Erythroblast (primary cell): ENCODE measurements around the gene LHX1.
A peak's percentile ranks its signal among the peaks of the same experiment; 100 is the strongest.

ENCODE experiments used
- DNase-seq, 2 experiments: peaks; one replicate each; lab custom pipeline; 2025; lab: John Stamatoyannopoulos, UW
- GATA1 ChIP-seq: IDR thresholded peaks from 2 replicates; pipeline ENCODE4 v1.6.1; 2011; ENCODE audit warnings: low read depth, mild to moderate bottlenecking, control low read depth, low read length, moderate library complexity
- POLR2A ChIP-seq: IDR thresholded peaks from 2 replicates; pipeline ENCODE4 v1.6.1; 2011; ENCODE audit warnings: mild to moderate bottlenecking, low read length

The LHX1 gene

DNA sequence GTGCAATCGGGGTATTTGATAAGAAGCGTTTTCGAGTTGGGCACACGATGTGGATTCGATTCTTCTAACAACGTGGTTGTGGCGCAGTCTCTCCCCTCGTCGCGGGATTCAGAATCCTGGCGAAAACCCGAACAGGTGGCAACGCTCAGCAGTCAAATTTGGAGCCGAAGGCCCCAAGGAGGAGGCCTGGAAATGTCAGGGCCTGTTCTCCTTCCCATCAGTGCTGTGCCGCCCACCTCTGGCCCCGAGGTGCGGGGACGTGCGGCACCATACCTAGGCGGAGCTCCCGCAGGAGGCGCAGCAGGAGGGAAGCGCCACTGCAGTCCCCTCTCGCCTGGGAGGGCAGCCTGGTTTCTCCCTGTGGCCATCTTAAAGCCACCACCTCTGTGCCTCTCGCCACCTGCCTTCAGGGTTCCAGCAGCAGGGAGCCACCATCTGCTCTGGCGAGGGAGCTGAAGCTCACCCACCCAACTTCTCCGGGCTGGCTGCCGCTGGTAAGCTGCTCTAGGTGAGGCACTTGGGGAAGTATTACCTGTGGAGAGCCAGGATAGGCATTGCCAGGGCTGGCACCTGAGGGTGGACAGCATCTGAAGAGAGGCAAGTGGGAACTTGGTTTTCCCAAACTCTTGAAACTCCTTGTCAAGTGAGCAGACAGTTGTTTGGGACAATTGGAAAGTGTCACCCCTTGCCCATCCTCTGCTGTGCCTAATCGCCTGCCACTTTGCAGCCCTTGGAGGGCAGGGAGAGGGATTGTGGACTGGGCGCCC, 8.9 kb downstream of the LHX1 start:
- TF ChIP-seq POLR2A: no peak
- TF ChIP-seq GATA1: no peak

GRCh38 chr17:36946726-36947091, 9.4 kb downstream of the LHX1 start:
- TF ChIP-seq POLR2A: no peak
- TF ChIP-seq GATA1: no peak
- DNase-seq: no peak

More for the DNA sequence above, 8.9 kb downstream of the LHX1 start:
- DNase-seq: no peak

DNA sequence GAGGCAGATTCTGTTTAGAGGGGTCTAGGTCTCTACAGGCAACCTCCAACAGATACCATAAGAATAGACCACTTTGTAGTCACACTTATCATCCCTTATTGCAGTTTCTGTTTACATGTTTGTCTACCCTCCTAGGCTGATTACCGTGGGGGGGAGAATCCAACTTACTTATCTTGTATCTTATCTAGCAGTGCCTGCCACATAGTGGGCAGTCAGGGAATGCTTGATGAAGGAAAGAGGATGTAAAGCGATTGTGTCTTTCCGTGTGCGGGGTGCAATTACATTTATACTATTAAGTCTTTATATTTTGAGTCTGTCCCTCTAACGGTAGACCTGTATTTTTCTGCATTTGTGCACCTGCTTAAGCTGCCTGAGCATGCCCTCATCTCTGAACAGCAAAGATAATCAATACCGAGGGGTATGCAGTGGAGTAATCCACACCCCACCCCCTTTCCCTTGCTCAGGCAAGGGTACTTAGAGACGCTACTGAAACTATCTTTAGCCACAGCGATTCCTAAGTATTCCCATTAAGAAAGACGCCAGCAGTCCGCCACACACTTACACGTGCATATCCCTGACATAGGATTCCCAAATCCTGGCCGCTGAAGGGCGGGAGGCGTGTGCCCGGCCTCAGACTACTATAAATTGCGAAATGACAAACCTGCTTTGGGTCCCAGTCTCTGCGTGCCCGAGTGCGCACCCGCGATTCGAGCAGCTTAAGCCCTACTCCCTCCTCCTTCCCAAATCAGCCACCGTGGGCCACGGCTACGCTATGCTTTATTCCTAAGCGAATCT, 10.8 kb downstream of the LHX1 start:
- peak; percentile 47 to 51 for DNase-seq

GRCh38 chr17:36948717-36949460, 11.6 kb downstream of the LHX1 start, which contains the start of gene AATF:
Gene AATF (plus strand): TSS chr17:36948954. CDS start chr17:36949126, 172 bp downstream.
- TF ChIP-seq POLR2A: peak; percentile 79
- no peak for TF ChIP-seq GATA1
- DNase-seq: peak; percentile 98 to 99

More for the DNA sequence above, 10.8 kb downstream of the LHX1 start:
- no peak for TF ChIP-seq GATA1
- TF ChIP-seq POLR2A: no peak

- TF ChIP-seq POLR2A (no peak), GATA1 (no peak)
- DNase-seq: no peak
Observed at GRCh38 chr17:36949461-36949927, 12.2 kb downstream of the LHX1 start.

- TF ChIP-seq POLR2A (no peak), GATA1 (no peak)
- no peak for DNase-seq
Observed at GRCh38 chr17:36950027-36950426, 12.8 kb downstream of the LHX1 start.

DNA sequence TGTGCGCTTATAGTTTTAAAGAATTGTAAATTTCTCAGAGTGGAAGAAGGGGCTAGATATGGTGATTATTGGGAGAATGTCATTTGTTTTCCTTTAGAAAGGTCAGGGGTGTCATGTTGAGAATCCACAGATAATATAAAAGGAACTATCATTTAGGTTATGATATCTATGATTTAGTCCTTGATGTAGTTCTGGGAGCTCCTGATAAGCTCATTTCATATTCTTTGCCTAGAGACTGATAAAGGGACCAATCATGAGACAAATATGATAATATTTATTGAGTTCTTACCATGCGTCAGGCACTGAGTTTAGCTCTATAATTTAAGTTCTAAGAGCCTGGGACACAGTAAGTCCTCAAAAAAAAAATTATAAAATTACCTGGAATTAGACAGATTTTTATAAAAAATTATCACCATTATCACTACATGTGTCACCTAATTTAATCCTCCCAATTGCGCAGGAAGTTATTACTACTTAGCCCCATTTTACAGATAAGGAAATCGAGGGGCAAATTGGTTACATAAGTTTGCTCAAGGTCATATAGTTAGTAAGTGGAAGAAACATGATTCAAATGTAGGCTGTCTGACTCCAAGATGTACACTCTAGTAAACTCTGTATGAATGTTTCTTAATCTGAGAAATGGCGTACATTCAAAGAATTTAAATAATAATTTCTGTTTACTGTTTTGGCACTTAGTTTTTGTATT, 14.0 kb downstream of the LHX1 start:
- TF ChIP-seq POLR2A: no peak
- no peak for TF ChIP-seq GATA1
- DNase-seq: peak; percentile 18 to 75

- TF ChIP-seq GATA1: no peak
- no peak for TF ChIP-seq POLR2A
- no peak for DNase-seq
Observed at GRCh38 chr17:36971508-36971907, 34.2 kb downstream of the LHX1 start.

DNA sequence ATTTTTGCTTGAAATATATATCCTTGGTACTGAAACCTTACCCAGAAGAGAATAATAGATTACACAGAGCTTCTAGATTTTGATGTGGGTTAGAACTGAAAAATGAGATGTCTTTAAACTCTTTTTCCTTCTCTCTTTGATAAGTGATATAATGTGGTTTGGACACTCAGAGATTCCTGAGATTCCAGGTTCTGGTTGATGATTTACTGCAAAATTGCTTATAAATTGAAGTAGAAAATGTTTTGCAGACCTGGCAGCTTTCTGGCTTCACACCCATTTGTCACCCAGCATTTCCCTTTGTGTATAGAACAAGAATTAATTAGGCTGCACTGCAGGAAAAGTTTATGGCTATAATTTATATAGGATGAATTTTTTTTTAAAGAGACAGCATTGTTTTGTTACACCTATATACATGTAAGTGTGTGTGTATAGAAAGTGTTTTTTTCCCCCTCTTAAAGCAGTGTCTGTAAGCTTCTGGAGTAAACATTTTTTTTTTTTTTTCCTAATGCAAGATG, 35.0 kb downstream of the LHX1 start:
- no peak for TF ChIP-seq GATA1
- no peak for TF ChIP-seq POLR2A
- no peak for DNase-seq

DNA sequence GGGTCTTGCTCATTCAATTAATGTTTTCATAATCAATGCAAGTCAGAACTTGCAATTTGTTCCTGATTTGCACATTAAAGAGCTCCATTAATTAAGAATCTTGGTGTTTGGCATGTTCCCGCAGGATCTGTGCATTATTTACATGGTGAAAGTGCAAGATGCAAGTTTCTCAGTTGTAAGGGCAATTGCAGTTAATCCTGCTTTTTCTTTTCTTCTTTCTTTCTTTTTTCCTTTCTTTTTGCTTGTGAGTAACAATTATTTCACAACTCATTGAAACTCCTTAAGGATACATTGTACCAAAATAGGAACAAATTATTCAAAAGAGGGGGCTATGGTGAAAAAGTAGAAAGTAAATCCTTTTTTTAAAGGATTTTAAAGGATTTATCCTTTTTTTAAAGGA, 35.6 kb downstream of the LHX1 start:
- no peak for DNase-seq
- TF ChIP-seq GATA1: no peak
- no peak for TF ChIP-seq POLR2A

DNA sequence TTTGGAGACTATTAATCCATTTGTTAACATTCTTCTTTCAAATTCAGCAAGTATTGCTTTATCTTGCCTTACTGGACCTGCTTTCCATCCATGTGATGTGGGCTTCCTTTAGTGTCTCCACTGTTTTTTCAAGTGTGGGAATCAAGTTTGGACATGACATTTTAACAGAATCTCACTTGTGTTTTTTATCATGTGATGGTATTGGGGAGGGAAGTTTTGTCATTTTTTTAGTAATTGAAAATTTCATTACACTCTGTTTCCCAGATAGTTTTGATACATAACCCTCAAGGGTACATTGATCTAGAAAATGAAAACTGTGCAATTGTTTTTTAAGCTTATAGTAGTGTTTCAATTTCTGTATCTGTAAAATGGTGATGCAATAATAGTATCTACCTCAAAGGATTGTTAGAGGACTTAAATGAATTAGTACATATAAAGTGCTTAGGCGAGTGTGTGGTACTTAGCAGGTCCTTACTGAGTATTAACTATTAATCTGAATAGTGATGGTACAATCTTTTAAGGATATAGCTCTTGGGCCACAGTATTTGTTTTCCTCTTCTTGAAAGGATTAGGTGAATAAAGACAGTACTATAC, 38.7 kb downstream of the LHX1 start:
- DNase-seq: no peak
- TF ChIP-seq POLR2A: no peak
- no peak for TF ChIP-seq GATA1

- TF ChIP-seq POLR2A (no peak), GATA1 (no peak)
- DNase-seq: no peak
Observed at GRCh38 chr17:36977066-36977465, 39.8 kb downstream of the LHX1 start.

DNA sequence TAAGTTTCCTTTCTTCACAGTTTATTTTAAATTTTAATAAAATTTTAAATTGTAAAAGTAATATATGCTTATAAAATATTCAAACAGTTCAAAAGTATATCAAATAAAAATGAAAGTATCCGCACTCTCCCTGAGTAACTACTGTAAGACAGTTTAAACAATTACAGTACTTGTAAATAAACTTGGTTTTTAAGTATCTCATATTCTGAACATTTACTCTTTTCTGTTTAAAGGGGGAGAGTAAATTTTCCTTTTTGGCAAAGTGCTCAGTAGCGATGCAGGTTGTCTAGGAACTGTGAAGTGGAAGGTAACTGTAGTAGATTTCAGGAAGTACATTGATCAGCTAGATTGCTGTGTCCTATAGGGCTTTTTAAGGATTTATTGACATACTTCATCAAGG, 40.3 kb downstream of the LHX1 start:
- TF ChIP-seq GATA1 (no peak), POLR2A (no peak)
- no peak for DNase-seq
